A549 (cell line): Measurements from ENCODE around the gene ROR2. TPM values are rescaled to one million over a fixed set of nuclear protein-coding genes. Genes with fewer than 3 reads are reported as not detected.

Experiments
- ATAC-seq, 2 experiments: fragments of 200-7000 bp in 1 of 2; fragments of >200 bp in 1 of 2; cut with Nextera tagmentation in 1 of 2; cut with Tn5 transposase in 1 of 2; 3 replicates each; pipeline versions ENCODE4 v1.8.0 to v1.9.1; 2018 to 2020; ENCODE audit warnings: mild to moderate bottlenecking in 1 of 2, moderate library complexity in 1 of 2
- CTCF ChIA-PET: fragments of 300-600 bp; sonication (Branson Sonifier 250); formaldehyde crosslinking; extraction: SDS; loops from one replicate; lab custom pipeline; 2021; ENCODE audit warnings: antibody characterized with exemption, inconsistent platforms; lab: Yijun Ruan, JAX
- POLR2A ChIA-PET: fragments of 350-600 bp; formaldehyde crosslinking; extraction: SDS; loops from one replicate; lab custom pipeline; 2021; ENCODE audit warnings: antibody characterized with exemption, inconsistent platforms; lab: Yijun Ruan, JAX
- DNase-seq, 2 experiments: peaks; one replicate each; pipeline versions ENCODE4 v3.0.0 to v3.0.0-alpha.2; 2011 to 2016; ENCODE audit warnings: low read depth in 1 of 2, low spot score in 1 of 2
- FAIRE-seq: peaks from 2 replicates; lab custom pipeline; 2011; peaks lifted over from hg19 to GRCh38; lab: Jason Lieb, UNC
- H3K27ac ChIP-seq, 2 experiments: fragments of >200 bp; sonication (Bioruptor Twin); formaldehyde crosslinking; 3 replicates each; pipeline ENCODE4 v1.5.1; 2016 to 2017
- H3K4me1 ChIP-seq: fragments of >200 bp; sonication (Bioruptor Twin); formaldehyde crosslinking; 3 replicates; pipeline ENCODE4 v1.6.1; 2016
- H3K4me2 ChIP-seq: fragments of >200 bp; sonication (Bioruptor Twin); formaldehyde crosslinking; 3 replicates; pipeline ENCODE4 v1.6.1; 2016
- H3K4me3 ChIP-seq: fragments of >200 bp; sonication (Bioruptor Twin); formaldehyde crosslinking; 3 replicates; pipeline ENCODE4 v1.5.1; 2016
- H3K9me3 ChIP-seq: fragments of >200 bp; sonication (Bioruptor Twin); formaldehyde crosslinking; 3 replicates; pipeline ENCODE4 v1.6.1; 2016
- CEBPB ChIP-seq, 2 experiments: fragments of >200 bp in 1 of 2; sonication (Bioruptor Twin) in 1 of 2; formaldehyde crosslinking in 1 of 2; IDR thresholded peaks; 2 replicates each; pipeline ENCODE4 v1.6.1; 2012 to 2016
- CHD2 ChIP-seq: fragments of 150-350 bp; IDR thresholded peaks from 2 replicates; pipeline ENCODE4 v1.6.1; 2014; ENCODE audit warnings: low read length; ENCODE audit not compliant: partially characterized antibody
- CTCF ChIP-seq: fragments of >200 bp; sonication (Bioruptor Twin); formaldehyde crosslinking; IDR thresholded peaks from 3 replicates; pipeline ENCODE4 v1.5.1; 2016
- EHF ChIP-seq: fragments of 250-450 bp; sonication (Bioruptor Pico); IDR thresholded peaks from 2 replicates; pipeline ENCODE4 v1.5.0; 2020; ENCODE audit warnings: mild to moderate bottlenecking
- EHMT2 ChIP-seq: fragments of 200-600 bp; sonication (generic); IDR thresholded peaks from 2 replicates; pipeline ENCODE4 v1.6.1; 2016; ENCODE audit warnings: antibody characterized with exemption, low read depth, mild to moderate bottlenecking, moderate library complexity
- ELK1 ChIP-seq: fragments of 150-350 bp; IDR thresholded peaks from 2 replicates; pipeline ENCODE4 v1.6.1; 2014; ENCODE audit warnings: low read depth, mild to moderate bottlenecking, low read length
- ESRRA ChIP-seq: fragments of 150-350 bp; IDR thresholded peaks from 2 replicates; pipeline ENCODE4 v1.6.1; 2014; ENCODE audit warnings: mild to moderate bottlenecking, low read length, borderline replicate concordance
- FOSL2 ChIP-seq, 2 experiments: fragments of 450-650 bp in 1 of 2; fragments of >200 bp in 1 of 2; sonication (Bioruptor Twin) in 1 of 2; formaldehyde crosslinking; IDR thresholded peaks; 2 replicates each; pipeline versions ENCODE4 v1.5.0 to v1.6.1; 2016 to 2020; ENCODE audit warnings: mild to moderate bottlenecking in 1 of 2, moderate library complexity in 1 of 2
- HOXB13 ChIP-seq: fragments of 250-450 bp; sonication (Bioruptor Pico); IDR thresholded peaks from 2 replicates; pipeline ENCODE4 v1.5.0; 2020; ENCODE audit warnings: low read depth, mild to moderate bottlenecking, moderate library complexity
- JUN ChIP-seq, 2 experiments: fragments of >200 bp; sonication (Bioruptor Twin); formaldehyde crosslinking; IDR thresholded peaks; 2 replicates in 1 of 2; 3 replicates in 1 of 2; pipeline ENCODE4 v1.6.1; 2016 to 2017
- MAFK ChIP-seq: fragments of 450-650 bp; IDR thresholded peaks from 2 replicates; pipeline ENCODE4 v1.6.1; 2014; ENCODE audit not compliant: partially characterized antibody
- NFE2L2 ChIP-seq: fragments of 150-350 bp; conservative IDR thresholded peaks from 2 replicates; pipeline ENCODE4 v1.6.1; 2014; ENCODE audit warnings: low read length
- NPAS2 ChIP-seq: fragments of 250-450 bp; sonication (Bioruptor Pico); IDR thresholded peaks from 2 replicates; pipeline ENCODE4 v1.8.0; 2022; ENCODE audit warnings: mild to moderate bottlenecking, moderate library complexity, borderline replicate concordance
- POLR2AphosphoS2 ChIP-seq: conservative IDR thresholded peaks from 2 replicates; pipeline ENCODE4 v1.6.1; 2012; ENCODE audit warnings: low read length, improper control_type of control experiment, inconsistent platforms
- RNF2 ChIP-seq: fragments of 200-600 bp; sonication (generic); IDR thresholded peaks from 2 replicates; pipeline ENCODE4 v1.6.1; 2016; ENCODE audit warnings: low read depth, mild to moderate bottlenecking, antibody characterized with exemption, moderate library complexity, borderline replicate concordance
- SMC3 ChIP-seq: fragments of >200 bp; sonication (Bioruptor Twin); formaldehyde crosslinking; IDR thresholded peaks from 3 replicates; pipeline ENCODE4 v1.6.1; 2018; ENCODE audit warnings: inconsistent platforms
- SREBF2 ChIP-seq: fragments of 450-650 bp; IDR thresholded peaks from 2 replicates; pipeline ENCODE4 v1.6.1; 2014; ENCODE audit warnings: mild to moderate bottlenecking, moderate library complexity
- TFCP2L1 ChIP-seq: fragments of 250-450 bp; sonication (Bioruptor Pico); IDR thresholded peaks from 2 replicates; pipeline ENCODE4 v1.5.0; 2021; ENCODE audit warnings: mild to moderate bottlenecking
- TP53 ChIP-seq: fragments of 250-450 bp; sonication (Bioruptor Pico); IDR thresholded peaks from 2 replicates; pipeline ENCODE4 v1.5.0; 2021; ENCODE audit warnings: mild to moderate bottlenecking, moderate library complexity
- ZC3H11A ChIP-seq: fragments of 450-650 bp; IDR thresholded peaks from 2 replicates; pipeline ENCODE4 v1.6.1; 2014; ENCODE audit warnings: antibody characterized with exemption, mild to moderate bottlenecking
- ZFP36 ChIP-seq: fragments of 450-650 bp; IDR thresholded peaks from 2 replicates; pipeline ENCODE4 v1.6.1; 2014; ENCODE audit warnings: borderline replicate concordance; ENCODE audit not compliant: partially characterized antibody
- ZSCAN20 ChIP-seq: fragments of 250-450 bp; sonication (Bioruptor Pico); IDR thresholded peaks from 2 replicates; pipeline ENCODE4 v1.8.0; 2022; ENCODE audit warnings: mild to moderate bottlenecking, moderate library complexity
- WGBS: methylation state at CpG from one replicate; pipeline ENCODE4 v1.1.6; 2017; ENCODE audit errors: missing lambda C conversion rate; 5-methylcytosine and 5-hydroxymethylcytosine counted together
- polyA plus RNA-seq, 4 experiments: library from polyadenylated mRNA; depleted of rRNA in 3 of 4; stranded (reverse); fragments of >200 nt; fragmentation: RNase III in 1 of 4; extraction: RNeasy Plus Mini Kit Qiagen cat#74134 plus additional on column Dnase treatment in 1 of 4; gene quantifications; 2 replicates in 3 of 4; 3 replicates in 1 of 4; pipeline ENCODE4 v1.2.3, GENCODE V29; 2011 to 2017
- TF ChIP-seq, protein P1 (sequence below): IDR thresholded peaks from 2 replicates; pipeline ENCODE4 v1.6.1; 2012
- TF ChIP-seq, protein P2 (sequence below): fragments of 250-450 bp; sonication (Bioruptor Pico); IDR thresholded peaks from 2 replicates; pipeline ENCODE4 v1.5.0; 2020; ENCODE audit warnings: low read depth, mild to moderate bottlenecking, moderate library complexity
- TF ChIP-seq, protein P3 (sequence below): IDR thresholded peaks from 2 replicates; pipeline ENCODE4 v1.6.1; 2012

Gene ROR2
- polyA plus RNA-seq, 2 of the 4 experiments (the other 2 are of a cell fraction): 0.12 to 0.53 TPM

GRCh38 chr9:91680998-91681397 lies 269.0 kb downstream of the ROR2 start:
- Histone ChIP-seq H3K4me1 (no peaks in the 10 kb centered on the region), H3K4me3 (no peak overlapping the region), H3K27ac (no peak overlapping the region), H3K9me3 (no peaks in the 10 kb centered on the region)
- no peak for ATAC-seq
- TF ChIP-seq SMC3: no peak
- TF ChIP-seq CHD2: no peak
- TF ChIP-seq EHMT2: no peak
- no peak for TF ChIP-seq ZSCAN20 (CRISPR knock-in tag)
- TF ChIP-seq, all 56 proteins: peak for 0
- no peak for FAIRE-seq
- 64% methylated on average over 13 of the region's 15 CpGs for WGBS
- no peak overlapping the region; the same call in 2 of the 3 replicates for H3K4me2 ChIP-seq
- POLR2A ChIA-PET: no interaction called here
- CTCF ChIA-PET: interaction anchor here (0.6 to 1.6 kb wide), 12 partner anchors 8 to 1576 kb away, joined by 3 to 16 read pairs (median 4); no protein-coding TSS in a partner anchor
- no peak for DNase-seq

DNA sequence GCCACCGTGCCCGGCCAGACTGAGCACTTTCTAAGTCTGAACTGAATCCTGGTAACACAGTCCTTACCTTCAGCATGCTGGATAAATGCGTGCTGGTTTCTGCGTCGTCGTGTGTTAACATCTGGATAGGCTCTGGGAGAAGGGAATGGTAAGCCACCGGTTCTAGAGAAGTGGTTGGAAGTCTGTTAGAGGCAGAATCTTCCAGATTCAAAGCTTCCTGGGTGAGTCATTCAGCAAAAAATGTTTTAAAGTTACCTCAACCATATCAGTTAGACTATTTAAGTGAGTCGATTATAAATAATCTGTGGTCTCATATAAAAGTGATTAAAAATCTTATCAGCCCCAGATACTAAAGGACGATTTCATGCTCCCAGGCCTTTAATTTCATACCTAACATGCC lies 269.9 kb downstream of the ROR2 start:
- 89% methylated on average over 9 of the region's 9 CpGs for WGBS
- Histone ChIP-seq H3K27ac (no peak overlapping the region), H3K4me2 (no peak overlapping the region), H3K9me3 (no peaks in the 10 kb centered on the region), H3K4me1 (no peaks in the 10 kb centered on the region), H3K4me3 (no peak overlapping the region)
- ChIA-PET POLR2A (interaction anchor here (0.7 kb wide), 1 partner anchor 256 kb away, joined by 5 read pairs; the partner anchor contains the start of gene NFIL3), CTCF (interaction anchor here (0.7 to 1.6 kb wide), 4 partner anchors 54 to 765 kb away, joined by 3 to 14 read pairs (median 3); no protein-coding TSS in a partner anchor)
- FAIRE-seq (no peak), ATAC-seq (no peak), DNase-seq (no peak)
- TF ChIP-seq SREBF2: no peak
- TF ChIP-seq HOXB13: no peak
- TF ChIP-seq CTCF: no peak
- TF ChIP-seq, protein P1, sequence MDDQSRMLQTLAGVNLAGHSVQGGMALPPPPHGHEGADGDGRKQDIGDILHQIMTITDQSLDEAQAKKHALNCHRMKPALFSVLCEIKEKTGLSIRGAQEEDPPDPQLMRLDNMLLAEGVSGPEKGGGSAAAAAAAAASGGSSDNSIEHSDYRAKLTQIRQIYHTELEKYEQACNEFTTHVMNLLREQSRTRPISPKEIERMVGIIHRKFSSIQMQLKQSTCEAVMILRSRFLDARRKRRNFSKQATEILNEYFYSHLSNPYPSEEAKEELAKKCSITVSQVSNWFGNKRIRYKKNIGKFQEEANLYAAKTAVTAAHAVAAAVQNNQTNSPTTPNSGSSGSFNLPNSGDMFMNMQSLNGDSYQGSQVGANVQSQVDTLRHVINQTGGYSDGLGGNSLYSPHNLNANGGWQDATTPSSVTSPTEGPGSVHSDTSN: no peak
- TF ChIP-seq RNF2: no peak
- no peak for TF ChIP-seq NFE2L2
- no peak for TF ChIP-seq TP53 (CRISPR knock-in tag)
- no peak for TF ChIP-seq TFCP2L1 (CRISPR knock-in tag)
- TF ChIP-seq, protein P2, sequence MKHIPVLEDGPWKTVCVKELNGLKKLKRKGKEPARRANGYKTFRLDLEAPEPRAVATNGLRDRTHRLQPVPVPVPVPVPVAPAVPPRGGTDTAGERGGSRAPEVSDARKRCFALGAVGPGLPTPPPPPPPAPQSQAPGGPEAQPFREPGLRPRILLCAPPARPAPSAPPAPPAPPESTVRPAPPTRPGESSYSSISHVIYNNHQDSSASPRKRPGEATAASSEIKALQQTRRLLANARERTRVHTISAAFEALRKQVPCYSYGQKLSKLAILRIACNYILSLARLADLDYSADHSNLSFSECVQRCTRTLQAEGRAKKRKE (CRISPR knock-in tag): no peak
- no peak for TF ChIP-seq POLR2AphosphoS2
- no peak for TF ChIP-seq MAFK

DNA sequence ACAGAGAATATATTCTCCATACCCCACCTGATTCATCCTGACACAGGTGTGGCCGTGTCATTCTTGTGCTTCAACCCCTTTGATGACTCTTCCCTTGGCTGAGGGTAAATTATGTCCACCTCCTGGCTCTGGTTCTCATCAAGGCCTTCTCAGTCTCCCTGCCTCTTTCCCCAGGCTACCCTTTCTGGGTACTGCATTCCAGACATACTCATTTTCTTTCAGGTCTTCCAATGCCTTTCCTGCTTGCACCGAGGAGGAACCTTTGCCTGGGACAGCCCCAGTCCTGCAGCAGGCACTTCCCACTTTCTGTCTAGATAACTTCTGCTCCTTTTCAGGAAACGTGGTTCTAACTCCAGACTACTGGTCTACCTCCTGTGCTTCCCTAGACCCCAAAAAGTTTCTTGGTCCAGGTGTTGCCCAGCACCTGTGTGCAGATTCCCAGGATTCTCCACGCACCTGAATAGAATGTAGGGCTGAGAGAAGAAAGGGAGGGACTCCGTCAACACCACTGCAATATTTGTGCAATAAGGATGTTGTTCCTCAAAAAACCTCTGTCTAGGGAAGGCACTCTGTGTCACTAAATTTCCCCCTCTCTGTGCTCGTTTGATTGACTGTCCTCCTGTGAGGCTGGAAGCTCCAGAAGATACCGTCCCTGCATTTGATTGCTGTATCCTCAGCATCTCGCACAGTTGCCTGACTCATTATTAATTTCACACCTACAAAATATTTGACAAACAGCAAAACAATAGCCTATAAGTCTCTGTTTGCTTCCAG lies 271.0 kb downstream of the ROR2 start:
- no peak overlapping the region for H3K4me2 ChIP-seq
- no peak overlapping the region for H3K27ac ChIP-seq
- 48% methylated on average over 8 of the region's 8 CpGs for WGBS
- FAIRE-seq (no peak), ATAC-seq (no peak), DNase-seq (no peak)
- ChIA-PET CTCF (interaction anchor here (0.6 to 3.8 kb wide), 4 partner anchors 246 to 764 kb away, joined by 3 to 54 read pairs (median 9); no protein-coding TSS in a partner anchor), POLR2A (no interaction called here)
- H3K9me3 ChIP-seq: no peaks in the 10 kb centered on the region
- H3K4me1 ChIP-seq: no peaks in the 10 kb centered on the region
- no peak overlapping the region for H3K4me3 ChIP-seq
- TF ChIP-seq, protein P1: no peak
- TF ChIP-seq EHF (CRISPR knock-in tag): no peak
- no peak for TF ChIP-seq ZFP36
- no peak for TF ChIP-seq FOSL2 (IDR thresholded peaks at IDR 0.05)
- no peak for TF ChIP-seq FOSL2 (CRISPR knock-in tag; IDR thresholded peaks at IDR 0.05)
- no peak for TF ChIP-seq ZC3H11A
- TF ChIP-seq JUN (IDR thresholded peaks at IDR 0.05): no peak
- TF ChIP-seq CEBPB (IDR thresholded peaks at IDR 0.05): no peak
- TF ChIP-seq MAFK: no peak
- TF ChIP-seq ELK1: no peak
- TF ChIP-seq ESRRA: no peak
- TF ChIP-seq SMC3: no peak
- TF ChIP-seq NPAS2 (CRISPR knock-in tag): no peak
- TF ChIP-seq, protein P3, sequence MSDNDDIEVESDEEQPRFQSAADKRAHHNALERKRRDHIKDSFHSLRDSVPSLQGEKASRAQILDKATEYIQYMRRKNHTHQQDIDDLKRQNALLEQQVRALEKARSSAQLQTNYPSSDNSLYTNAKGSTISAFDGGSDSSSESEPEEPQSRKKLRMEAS: no peak
- TF ChIP-seq EHMT2: no peak
